GM18502 (cell line): ENCODE data around the gene FASLG.
"Not testable (repeated sequence)": the region's sequence is repeated elsewhere in the genome, so short reads cannot be mapped to it uniquely, and the experiment has no call there.

Experiments used
- ATAC-seq: cut with Tn5 transposase; IDR thresholded peaks from one replicate; pipeline ENCODE4 v1.9.1; 2021; ENCODE audit warnings: mild to moderate bottlenecking; ENCODE audit not compliant: unreplicated experiment, poor library complexity

FASLG gene

DNA sequence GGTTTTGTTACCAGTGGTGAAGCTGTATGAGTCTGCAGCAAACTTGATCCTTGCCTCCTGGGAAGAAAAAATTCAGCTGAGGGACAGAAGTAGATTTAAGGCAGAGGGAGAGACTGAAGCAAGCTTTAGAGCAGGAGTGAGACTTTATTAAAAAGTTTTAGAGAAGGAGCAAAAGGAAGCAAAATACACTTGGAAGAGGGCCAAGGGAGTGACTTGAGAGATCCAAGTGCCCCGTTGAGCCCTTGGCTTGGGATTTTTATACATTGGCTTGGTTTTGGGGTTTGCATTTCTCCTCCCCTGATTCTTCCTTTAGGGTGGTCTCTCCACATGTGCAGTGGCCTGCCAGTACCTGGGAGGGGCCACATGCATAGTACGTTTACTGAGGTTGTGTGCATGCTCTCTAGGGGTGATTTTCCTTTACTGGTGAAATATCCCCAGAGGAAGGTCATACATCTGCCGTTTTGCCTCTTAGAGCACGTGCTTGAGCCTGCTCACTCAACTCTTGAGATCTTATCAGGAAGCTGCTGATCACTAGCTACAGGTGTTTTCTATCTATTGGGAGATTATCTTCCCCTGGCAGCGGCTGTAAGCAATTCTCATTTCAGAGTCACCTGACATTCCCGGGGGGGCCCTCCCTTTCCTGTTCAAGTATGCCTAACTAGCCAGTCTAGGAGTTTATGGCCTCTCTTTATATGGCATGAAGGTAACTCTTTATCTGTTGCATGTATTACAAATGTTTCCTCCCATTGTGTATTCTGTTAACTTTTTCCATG, 20.3 kb downstream of the FASLG start:
- ATAC-seq = no peak

DNA sequence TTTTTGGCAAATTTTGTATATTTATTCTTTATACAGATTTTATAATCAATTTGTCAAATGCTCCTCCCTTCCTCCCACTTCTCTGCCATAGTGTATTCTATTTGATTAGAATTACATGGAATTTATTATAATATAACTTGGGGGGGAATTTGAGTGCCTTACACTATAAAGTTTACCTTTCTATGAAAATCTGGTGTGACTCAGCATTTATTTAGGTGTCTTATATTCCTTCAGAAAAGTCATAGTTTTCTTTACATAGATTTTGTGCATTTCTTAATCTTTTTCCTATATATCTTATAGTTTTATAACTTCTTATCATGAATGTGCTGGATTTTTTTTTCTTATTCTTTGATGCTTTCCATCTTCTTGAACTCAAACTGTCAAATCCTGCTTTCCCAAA, 21.3 kb downstream of the FASLG start:
- ATAC-seq = no peak

DNA sequence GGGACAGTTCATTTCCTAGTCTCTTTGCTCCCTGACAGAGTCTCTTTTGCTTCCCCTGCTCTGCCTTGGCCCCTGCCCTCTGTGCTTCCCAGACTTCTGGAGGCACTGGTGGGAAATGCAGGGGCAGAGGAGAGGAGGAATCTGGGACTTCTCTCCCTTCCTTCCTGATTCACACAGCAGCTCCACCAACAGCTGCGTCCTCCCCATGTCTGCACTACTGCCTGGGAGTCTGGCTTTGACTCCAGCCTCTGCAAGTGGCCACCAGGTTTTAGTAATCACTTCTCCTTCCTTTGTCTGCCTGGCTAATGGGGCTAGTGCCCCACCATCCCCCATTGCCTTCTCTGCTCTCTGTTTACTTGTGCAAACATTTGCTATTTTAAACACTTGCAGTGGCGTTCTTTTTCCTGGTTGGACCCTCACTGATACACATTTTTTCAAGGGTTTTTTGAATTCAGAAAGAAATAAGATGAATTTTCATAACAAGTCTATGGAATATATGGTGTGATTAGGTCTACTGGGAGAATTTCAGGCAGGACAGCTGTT, 21.9 kb downstream of the FASLG start:
- no peak for ATAC-seq

DNA sequence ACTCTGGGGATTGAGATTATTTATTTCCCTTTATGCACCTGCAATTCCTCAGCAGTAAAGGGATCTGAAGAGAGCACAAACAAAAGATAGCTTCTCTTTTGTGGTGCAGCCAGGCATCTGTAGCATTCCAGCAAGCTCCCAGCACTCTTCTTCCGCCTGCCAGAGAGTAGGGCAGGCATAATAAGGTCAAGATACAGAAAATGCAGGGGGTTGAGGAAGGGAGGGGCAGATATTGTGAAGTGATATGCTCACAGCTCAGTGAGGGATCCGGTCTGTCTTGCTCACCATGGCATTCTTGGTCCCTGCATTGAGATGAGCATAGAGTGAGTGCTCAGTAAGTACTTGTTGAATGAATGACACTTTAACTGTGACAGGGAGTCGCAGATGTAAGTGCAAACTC, 23.9 kb downstream of the FASLG start:
- ATAC-seq = no peak

DNA sequence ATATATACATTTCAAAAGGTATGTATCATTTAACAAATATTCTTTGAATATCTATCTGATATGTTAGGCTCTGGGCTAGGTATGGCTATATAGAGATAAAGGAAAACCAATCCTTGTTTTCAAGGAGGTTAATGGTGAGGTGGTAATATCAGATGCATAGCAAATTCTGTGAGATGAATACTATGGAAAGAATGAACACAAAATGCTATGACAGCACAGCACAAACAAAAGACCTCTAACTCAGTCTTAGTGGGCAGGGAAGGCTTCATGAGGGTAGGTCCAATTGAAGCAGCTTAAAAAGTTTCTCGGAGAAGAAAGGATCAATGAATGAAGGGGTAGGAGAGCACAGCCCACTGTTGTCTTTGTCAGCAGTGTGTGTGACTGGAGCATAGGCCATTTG, 27.2 kb downstream of the FASLG start:
- ATAC-seq = no peak

DNA sequence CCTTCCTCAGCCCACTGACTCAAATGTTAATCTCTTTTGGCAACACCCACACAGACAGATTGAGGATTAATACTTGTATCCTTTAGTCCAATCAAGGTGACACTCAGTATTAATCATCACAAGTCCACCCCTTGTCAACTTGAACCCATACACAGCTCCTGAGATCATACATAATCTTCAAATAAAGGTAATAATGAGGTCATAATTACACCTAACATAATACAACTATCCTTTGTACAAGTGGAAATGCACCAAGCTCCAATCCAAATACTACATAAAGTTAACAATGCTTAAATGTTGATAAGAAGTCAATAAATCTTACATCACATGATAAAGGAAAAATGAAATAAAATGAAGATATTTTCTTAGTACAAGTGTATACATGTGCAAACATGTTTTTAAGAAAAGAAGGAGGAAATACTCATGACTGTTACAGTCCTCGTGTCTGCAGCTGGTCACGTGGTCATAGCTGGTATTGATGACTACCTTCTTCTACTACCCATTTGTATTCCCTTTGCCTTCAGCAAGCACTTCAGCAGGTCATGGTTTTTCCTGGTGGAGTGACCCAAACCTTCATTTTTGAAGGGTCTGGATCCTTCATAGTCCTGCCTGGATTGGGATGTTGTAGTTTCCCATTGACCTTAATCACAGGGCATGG, 29.7 kb downstream of the FASLG start:
- ATAC-seq = not testable (repeated sequence)

DNA sequence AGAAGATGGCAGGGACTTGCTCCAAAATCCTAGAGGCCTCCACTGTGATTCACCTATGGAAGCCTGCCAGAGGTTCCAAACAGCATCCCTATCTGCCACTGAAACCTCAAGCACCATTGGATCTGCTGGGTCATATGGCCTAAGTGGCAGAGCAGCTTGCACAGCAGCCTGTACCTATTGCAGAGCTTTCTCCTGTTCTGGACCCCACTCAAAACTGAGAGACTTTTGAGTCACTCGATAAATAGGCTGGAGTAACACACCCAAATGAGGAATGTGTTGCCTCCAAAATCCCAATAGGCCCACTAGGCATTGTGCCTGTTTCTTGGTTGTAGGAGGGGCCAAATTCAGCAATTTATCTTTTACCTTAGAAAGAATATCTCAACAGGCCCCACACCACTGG, 32.0 kb downstream of the FASLG start:
- ATAC-seq = not testable (repeated sequence)

DNA sequence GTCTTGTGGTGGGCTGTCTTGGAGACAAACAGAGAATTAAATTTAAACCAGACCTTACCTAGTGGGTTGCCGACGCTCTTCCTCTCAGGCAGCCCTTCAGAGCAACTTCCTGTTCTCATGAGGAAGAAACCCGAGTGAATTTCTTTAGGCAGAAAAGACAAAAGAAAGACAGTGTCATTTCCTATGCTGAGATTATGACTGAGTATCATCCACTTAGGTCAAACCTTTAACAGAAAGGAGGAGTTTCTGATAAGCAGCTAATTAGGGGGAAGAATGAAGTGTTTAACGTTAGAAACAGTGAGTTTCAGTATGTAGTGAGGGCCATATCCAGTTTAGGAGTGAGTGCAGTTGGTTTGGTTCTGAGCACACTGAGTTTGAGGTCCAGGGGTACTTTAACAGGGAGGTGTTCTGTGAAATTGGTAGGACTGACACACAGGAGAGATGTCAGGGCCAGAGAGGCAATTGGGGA, 38.7 kb downstream of the FASLG start:
- ATAC-seq = peak; percentile 42

DNA sequence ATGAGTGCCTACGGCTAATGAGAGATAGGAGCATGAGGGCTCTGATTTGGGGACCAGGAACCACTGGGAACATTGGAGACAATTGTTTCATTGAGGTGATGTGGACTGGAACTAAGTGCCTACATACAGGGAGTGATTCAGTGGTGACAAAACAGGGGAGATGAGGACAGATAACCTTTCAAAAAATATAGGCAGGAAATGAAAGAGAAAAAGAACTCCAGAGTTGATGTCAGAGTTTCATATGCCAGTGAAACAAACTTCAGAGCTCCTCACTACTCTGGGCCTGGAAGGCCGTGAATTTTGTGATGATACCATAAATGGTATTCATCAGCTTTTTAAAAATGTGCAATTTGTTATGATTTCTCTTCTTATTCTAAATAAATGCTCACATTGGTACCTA, 39.3 kb downstream of the FASLG start:
- no peak for ATAC-seq

DNA sequence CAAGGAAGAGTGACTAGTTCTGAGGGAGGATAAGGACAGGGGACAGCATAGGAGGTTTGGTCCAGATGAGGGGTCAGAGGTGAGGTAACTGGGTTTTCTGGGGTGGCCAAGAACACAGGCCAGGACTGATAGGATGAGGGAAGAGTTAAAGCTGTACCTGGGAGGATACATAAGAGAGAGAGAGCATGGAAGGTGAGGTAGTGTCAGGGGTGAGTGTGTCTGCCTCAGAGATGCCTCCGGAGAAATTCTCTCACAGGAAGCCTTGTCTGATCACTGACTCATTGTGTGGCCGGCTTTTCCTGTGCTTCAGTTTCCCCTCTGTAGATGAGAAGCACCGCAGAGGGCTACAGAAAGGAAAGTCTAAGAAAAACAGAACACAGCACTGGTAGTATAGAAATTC, 40.2 kb downstream of the FASLG start:
- ATAC-seq = peak; percentile 81

DNA sequence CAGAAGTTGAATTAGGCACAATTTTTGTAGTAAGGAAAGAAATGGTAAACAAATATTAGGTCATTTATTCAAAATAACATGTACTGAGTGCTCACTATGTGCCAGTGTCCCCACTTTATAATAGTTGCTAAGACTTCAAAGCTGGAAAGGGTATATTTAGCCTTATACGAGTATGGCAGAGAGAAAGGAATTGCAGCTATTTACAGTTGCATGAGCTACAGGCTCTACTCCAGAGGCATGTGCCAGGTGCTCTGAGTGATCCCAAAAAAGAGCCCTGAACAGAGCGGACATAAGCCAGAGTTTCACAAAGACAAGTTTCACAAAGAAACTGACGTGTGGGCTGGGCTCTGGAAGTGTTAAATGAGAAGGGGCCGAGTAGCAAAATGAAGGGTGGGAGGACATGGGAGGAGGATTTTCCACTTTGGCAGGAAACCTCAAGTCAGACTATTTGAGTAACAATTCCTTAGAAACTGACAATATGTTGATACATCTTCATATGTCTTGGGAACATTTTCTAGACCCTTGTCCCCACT, 40.9 kb downstream of the FASLG start:
- no peak for ATAC-seq

DNA sequence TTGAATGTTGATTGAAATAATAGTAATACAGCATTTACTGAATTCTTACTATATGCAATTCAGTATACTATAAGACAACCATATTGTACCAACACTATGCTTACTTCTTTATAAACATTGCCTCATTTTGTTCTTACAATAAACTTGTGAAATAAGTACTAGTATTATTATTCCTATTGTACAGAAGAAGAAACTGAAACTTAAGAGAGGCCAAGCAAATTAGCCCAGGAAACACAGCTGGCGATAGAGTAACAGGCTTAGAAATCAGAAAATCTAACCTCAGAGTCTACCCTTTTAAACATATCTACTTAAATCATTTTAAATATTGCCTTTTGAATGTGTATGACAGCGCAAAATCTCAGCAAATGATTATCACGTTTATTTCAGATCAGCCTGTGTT, 41.7 kb downstream of the FASLG start:
- no peak for ATAC-seq

DNA sequence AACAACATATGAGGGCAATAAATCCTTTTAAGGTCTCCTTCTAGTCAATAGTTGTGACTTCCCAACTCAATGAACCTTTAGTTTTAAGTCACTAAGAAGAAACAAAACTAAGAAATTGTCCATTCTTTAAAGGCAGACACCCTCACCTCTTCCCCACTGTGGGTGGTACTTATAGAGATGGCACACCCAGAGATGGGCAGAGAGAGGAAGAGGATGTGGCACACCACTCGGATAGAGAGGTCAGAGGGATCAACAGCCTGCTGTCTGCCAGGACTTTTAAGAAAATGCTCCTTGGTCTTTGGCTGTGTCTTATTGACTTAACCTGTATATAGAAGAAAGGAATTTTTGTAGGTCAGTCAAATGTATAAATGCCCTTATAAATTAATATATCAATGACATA, 45.1 kb downstream of the FASLG start:
- ATAC-seq = no peak

DNA sequence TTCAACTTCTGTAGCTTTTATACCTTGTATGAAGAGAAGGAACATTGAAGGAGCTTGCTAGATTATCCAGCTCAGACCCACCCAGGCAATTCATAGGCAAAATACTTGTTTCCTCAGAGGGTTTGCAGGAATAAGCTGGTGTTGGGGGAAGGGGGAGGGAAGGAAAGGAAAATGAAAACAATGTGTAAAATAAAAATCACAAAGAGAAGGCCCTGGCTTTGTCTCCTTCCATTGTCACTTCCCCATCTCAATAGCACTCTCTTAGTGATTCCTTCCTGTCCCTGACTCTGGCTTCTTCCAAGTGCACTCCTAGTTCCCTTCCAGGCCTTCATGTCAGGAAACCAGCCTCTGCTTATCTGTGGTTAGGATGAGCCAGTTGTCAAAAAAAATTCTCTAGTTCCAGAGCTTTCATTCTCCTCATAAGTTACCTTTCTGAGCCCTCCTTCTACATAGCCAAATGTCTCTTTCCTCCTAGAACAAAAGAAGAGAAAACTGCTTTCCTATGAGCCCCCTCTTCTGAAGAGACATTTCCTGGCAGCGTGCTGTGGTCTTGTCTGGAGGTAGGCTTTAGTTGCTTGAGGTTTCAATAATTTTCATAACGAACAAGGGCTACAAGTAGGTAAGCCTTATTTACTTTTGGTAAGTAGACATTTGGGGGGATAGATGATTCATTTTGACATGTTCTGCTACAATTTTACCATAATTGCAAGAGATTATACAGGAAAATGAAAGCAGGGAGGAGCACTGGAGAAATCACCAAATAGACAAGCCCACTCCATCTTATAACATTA, 45.7 kb downstream of the FASLG start:
- ATAC-seq = no peak

DNA sequence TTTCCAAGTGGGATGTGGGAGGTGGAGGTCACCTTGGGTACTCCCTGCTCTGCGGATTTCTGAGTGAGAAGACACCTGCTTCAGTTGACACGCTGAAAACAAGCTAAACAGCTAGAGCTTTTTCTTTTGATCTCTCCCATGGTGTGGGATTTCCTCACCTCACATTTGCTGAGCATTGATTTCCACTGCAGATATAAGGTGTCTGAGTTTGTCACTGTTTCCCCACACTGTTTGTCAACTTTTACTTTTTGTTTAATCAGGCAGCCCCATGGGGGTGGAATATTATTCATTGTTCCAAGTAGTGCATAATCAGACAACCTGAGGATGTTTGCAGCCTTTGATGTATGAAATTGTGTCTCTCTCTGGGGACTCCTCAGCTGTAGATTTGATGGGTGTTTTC, 49.5 kb downstream of the FASLG start:
- no peak for ATAC-seq

DNA sequence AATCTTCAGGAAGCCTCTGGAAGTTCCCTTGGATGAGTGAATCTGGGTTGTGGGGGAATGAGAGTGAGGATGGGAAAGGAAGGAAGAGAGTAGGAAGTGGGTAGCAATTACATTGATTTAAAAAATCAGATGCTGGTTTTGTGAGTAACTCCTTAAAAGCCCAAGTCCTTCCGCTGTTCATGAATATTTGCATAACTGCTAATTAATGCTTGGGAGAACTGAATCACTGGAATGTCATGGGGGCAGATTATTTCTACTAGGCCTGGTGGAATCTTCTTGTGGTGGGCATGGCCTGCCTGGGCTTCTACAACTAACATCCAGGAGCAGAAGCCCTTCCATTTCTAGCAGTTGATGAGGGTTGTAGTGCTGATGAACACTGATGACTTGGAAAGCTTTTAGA, 52.7 kb downstream of the FASLG start:
- ATAC-seq = no peak

DNA sequence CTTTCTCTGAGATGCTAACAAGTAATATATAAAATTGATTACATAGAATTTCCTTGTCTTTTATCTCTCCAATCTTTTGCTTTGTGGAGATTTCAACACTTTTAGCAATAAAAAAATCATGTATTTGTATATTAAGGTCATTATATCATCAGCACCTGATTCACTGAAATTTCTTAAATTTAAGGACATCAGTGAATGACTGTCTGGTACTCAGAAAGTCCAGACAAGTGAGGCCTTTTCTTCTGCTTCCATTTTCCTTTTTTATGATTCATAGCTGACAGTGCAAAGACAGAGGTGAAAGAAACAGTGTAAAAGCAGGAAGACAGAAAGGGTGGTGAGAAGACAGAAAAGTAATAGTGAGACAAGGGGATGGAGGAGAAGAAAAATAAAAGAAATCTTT, 54.6 kb downstream of the FASLG start:
- ATAC-seq = no peak
